ENCODE results near the gene PTPRR. TPM values are rescaled to one million over a fixed set of nuclear protein-coding genes. Genes with fewer than 3 reads are reported as not detected.

The PTPRR gene
- total and polyA plus RNA-seq, 3 experiments from 2014 or later = not detected

GRCh38 chr12:70756791-70757190, 163.7 kb downstream of the PTPRR start:
- Mint-ChIP-seq H3K4me1 (no peaks in the 10 kb centered on the region), H3K9me3 (peaks cover 0 to 2% (median 0%) of the 10 kb centered on the region in 5 donors), H3K36me3 (no peaks in the 10 kb centered on the region), H3K4me3 (no peak overlapping the region), H3K27ac (no peak overlapping the region), H3K27me3 (peaks cover 5 to 6% of the 10 kb centered on the region in 2 donors)
- POLR2A ChIA-PET = no interaction called here
- H3K4me3 ChIP-seq (ENCODE audit: low read length) = no peak overlapping the region
- H3K9me3 ChIP-seq (ENCODE audit: low read length) = no peaks in the 10 kb centered on the region
- H3K4me1 ChIP-seq (ENCODE audit: insufficient read depth, low read length) = no peaks in the 10 kb centered on the region
- no peaks in the 10 kb centered on the region for H3K36me3 ChIP-seq (ENCODE audit: insufficient read depth, low read length)
- no peak for DNase-seq
- H3K27ac ChIP-seq (ENCODE audit: low read depth, low read length) = peak overlapping the region; percentile 25
- CTCF ChIA-PET = no interaction called here
- no peaks in the 10 kb centered on the region for H3K27me3 ChIP-seq (ENCODE audit: insufficient read depth, low read length, poor library complexity, severe bottlenecking)

- Histone ChIP-seq H3K4me3 (ENCODE audit: low read length) (no peak overlapping the region), H3K36me3 (ENCODE audit: insufficient read depth, low read length) (no peaks in the 10 kb centered on the region), H3K4me1 (ENCODE audit: insufficient read depth, low read length) (no peaks in the 10 kb centered on the region), H3K27me3 (ENCODE audit: insufficient read depth, low read length, poor library complexity, severe bottlenecking) (no peaks in the 10 kb centered on the region), H3K9me3 (ENCODE audit: low read length) (no peaks in the 10 kb centered on the region), H3K27ac (ENCODE audit: low read depth, low read length) (peak overlapping the region; percentile 52)
- ChIA-PET CTCF (no interaction called here), POLR2A (no interaction called here)
- peaks cover 5 to 9% of the 10 kb centered on the region in 2 donors for H3K27me3 Mint-ChIP-seq
- H3K4me3 Mint-ChIP-seq = no peak overlapping the region
- no peak overlapping the region for H3K27ac Mint-ChIP-seq
- peaks cover 0 to 2% (median 0%) of the 10 kb centered on the region in 5 donors for H3K9me3 Mint-ChIP-seq
- H3K4me1 Mint-ChIP-seq = no peaks in the 10 kb centered on the region
- DNase-seq = no peak
- H3K36me3 Mint-ChIP-seq = no peaks in the 10 kb centered on the region
Measured at GRCh38 chr12:70756118-70756517, 164.4 kb downstream of the PTPRR start.

GRCh38 chr12:70754330-70754741, 166.2 kb downstream of the PTPRR start:
- H3K9me3 ChIP-seq (ENCODE audit: low read length) = no peaks in the 10 kb centered on the region
- H3K27ac ChIP-seq (ENCODE audit: low read depth, low read length) = no peak overlapping the region
- Mint-ChIP-seq H3K4me3 (no peak overlapping the region), H3K27ac (no peak overlapping the region), H3K36me3 (no peaks in the 10 kb centered on the region), H3K4me1 (no peaks in the 10 kb centered on the region), H3K27me3 (peaks cover 7 to 9% of the 10 kb centered on the region in 2 donors), H3K9me3 (peaks cover 0 to 2% (median 0%) of the 10 kb centered on the region in 5 donors)
- ChIA-PET CTCF (no interaction called here), POLR2A (no interaction called here)
- no peaks in the 10 kb centered on the region for H3K4me1 ChIP-seq (ENCODE audit: insufficient read depth, low read length)
- no peak for DNase-seq
- H3K36me3 ChIP-seq (ENCODE audit: insufficient read depth, low read length) = no peaks in the 10 kb centered on the region
- H3K4me3 ChIP-seq (ENCODE audit: low read length) = no peak overlapping the region
- H3K27me3 ChIP-seq (ENCODE audit: insufficient read depth, low read length, poor library complexity, severe bottlenecking) = no peaks in the 10 kb centered on the region

- no peak for DNase-seq
- no peaks in the 10 kb centered on the region for H3K36me3 Mint-ChIP-seq
Measured at GRCh38 chr12:70752327-70752726, 168.2 kb downstream of the PTPRR start.

GRCh38 chr12:70749931-70750330, 170.6 kb downstream of the PTPRR start:
- POLR2A ChIA-PET = no interaction called here
- no peak overlapping the region for H3K4me3 ChIP-seq (ENCODE audit: low read length)

More at GRCh38 chr12:70752327-70752726, 168.2 kb downstream of the PTPRR start:
- H3K9me3 ChIP-seq (ENCODE audit: low read length) = no peaks in the 10 kb centered on the region
- Mint-ChIP-seq H3K4me3 (no peak overlapping the region), H3K27ac (no peak overlapping the region), H3K27me3 (peaks cover 7 to 9% of the 10 kb centered on the region in 2 donors), H3K4me1 (no peaks in the 10 kb centered on the region), H3K9me3 (peaks cover 0 to 2% (median 0%) of the 10 kb centered on the region in 5 donors)
- H3K27me3 ChIP-seq (ENCODE audit: insufficient read depth, low read length, poor library complexity, severe bottlenecking) = no peaks in the 10 kb centered on the region
- no peak overlapping the region for H3K4me3 ChIP-seq (ENCODE audit: low read length)
- POLR2A ChIA-PET = no interaction called here
- CTCF ChIA-PET = no interaction called here
- no peaks in the 10 kb centered on the region for H3K4me1 ChIP-seq (ENCODE audit: insufficient read depth, low read length)
- no peak overlapping the region for H3K27ac ChIP-seq (ENCODE audit: low read depth, low read length)
- H3K36me3 ChIP-seq (ENCODE audit: insufficient read depth, low read length) = no peaks in the 10 kb centered on the region

GRCh38 chr12:70748809-70749208, 171.7 kb downstream of the PTPRR start:
- H3K9me3 ChIP-seq (ENCODE audit: low read length) = no peaks in the 10 kb centered on the region
- H3K36me3 ChIP-seq (ENCODE audit: insufficient read depth, low read length) = no peaks in the 10 kb centered on the region
- no peaks in the 10 kb centered on the region for H3K36me3 Mint-ChIP-seq
- H3K4me3 Mint-ChIP-seq = no peak overlapping the region
- no peaks in the 10 kb centered on the region for H3K9me3 Mint-ChIP-seq
- no peaks in the 10 kb centered on the region for H3K27me3 ChIP-seq (ENCODE audit: insufficient read depth, low read length, poor library complexity, severe bottlenecking)
- peaks cover 5 to 9% of the 10 kb centered on the region in 2 donors for H3K27me3 Mint-ChIP-seq
- no peak for DNase-seq
- H3K4me1 Mint-ChIP-seq = no peaks in the 10 kb centered on the region
- ChIA-PET POLR2A (no interaction called here), CTCF (no interaction called here)
- H3K4me3 ChIP-seq (ENCODE audit: low read length) = no peak overlapping the region
- no peak overlapping the region for H3K27ac Mint-ChIP-seq
- H3K27ac ChIP-seq (ENCODE audit: low read depth, low read length) = no peak overlapping the region
- H3K4me1 ChIP-seq (ENCODE audit: insufficient read depth, low read length) = no peaks in the 10 kb centered on the region

More at GRCh38 chr12:70749931-70750330, 170.6 kb downstream of the PTPRR start:
- CTCF ChIA-PET = no interaction called here
- Histone ChIP-seq H3K4me1 (ENCODE audit: insufficient read depth, low read length) (no peaks in the 10 kb centered on the region), H3K27me3 (ENCODE audit: insufficient read depth, low read length, poor library complexity, severe bottlenecking) (no peaks in the 10 kb centered on the region), H3K27ac (ENCODE audit: low read depth, low read length) (no peak overlapping the region), H3K36me3 (ENCODE audit: insufficient read depth, low read length) (no peaks in the 10 kb centered on the region), H3K9me3 (ENCODE audit: low read length) (no peaks in the 10 kb centered on the region)
- Mint-ChIP-seq H3K36me3 (no peaks in the 10 kb centered on the region), H3K9me3 (no peaks in the 10 kb centered on the region), H3K4me1 (no peaks in the 10 kb centered on the region), H3K27me3 (peaks cover 7 to 9% of the 10 kb centered on the region in 2 donors), H3K4me3 (no peak overlapping the region), H3K27ac (no peak overlapping the region)
- no peak for DNase-seq

- Histone ChIP-seq H3K4me1 (ENCODE audit: insufficient read depth, low read length) (no peaks in the 10 kb centered on the region), H3K27ac (ENCODE audit: low read depth, low read length) (no peak overlapping the region), H3K9me3 (ENCODE audit: low read length) (no peaks in the 10 kb centered on the region), H3K27me3 (ENCODE audit: insufficient read depth, low read length, poor library complexity, severe bottlenecking) (no peaks in the 10 kb centered on the region), H3K4me3 (ENCODE audit: low read length) (no peak overlapping the region), H3K36me3 (ENCODE audit: insufficient read depth, low read length) (no peaks in the 10 kb centered on the region)
- no peak for DNase-seq
- Mint-ChIP-seq H3K4me3 (no peak overlapping the region), H3K27me3 (peaks cover 2 to 9% of the 10 kb centered on the region in 2 donors), H3K36me3 (no peaks in the 10 kb centered on the region), H3K9me3 (no peaks in the 10 kb centered on the region), H3K27ac (no peak overlapping the region), H3K4me1 (no peaks in the 10 kb centered on the region)
- ChIA-PET CTCF (no interaction called here), POLR2A (no interaction called here)
Measured at GRCh38 chr12:70747445-70748260, 172.9 kb downstream of the PTPRR start.

- H3K4me1 Mint-ChIP-seq = no peaks in the 10 kb centered on the region
- no peak overlapping the region for H3K27ac Mint-ChIP-seq
- peaks cover 0 to 1% of the 10 kb centered on the region in 2 donors for H3K27me3 Mint-ChIP-seq
- ChIA-PET CTCF (no interaction called here), POLR2A (no interaction called here)
- Histone ChIP-seq H3K27ac (ENCODE audit: low read depth, low read length) (no peak overlapping the region), H3K4me3 (ENCODE audit: low read length) (no peak overlapping the region), H3K36me3 (ENCODE audit: insufficient read depth, low read length) (no peaks in the 10 kb centered on the region), H3K27me3 (ENCODE audit: insufficient read depth, low read length, poor library complexity, severe bottlenecking) (no peaks in the 10 kb centered on the region), H3K4me1 (ENCODE audit: insufficient read depth, low read length) (no peaks in the 10 kb centered on the region), H3K9me3 (ENCODE audit: low read length) (no peaks in the 10 kb centered on the region)
- no peak overlapping the region for H3K4me3 Mint-ChIP-seq
- no peaks in the 10 kb centered on the region for H3K36me3 Mint-ChIP-seq
- H3K9me3 Mint-ChIP-seq = peaks cover 0 to 2% (median 0%) of the 10 kb centered on the region in 5 donors
- no peak for DNase-seq
Measured at GRCh38 chr12:70745048-70745447, 175.5 kb downstream of the PTPRR start.
